Large intestine (tissue), 3 donors: ENCODE results near the gene RPRD1B. TPM values are rescaled to one million over a fixed set of nuclear protein-coding genes. Genes with fewer than 3 reads are reported as not detected.

Experiments used
- DNase-seq, 2 donors: peaks; one replicate each; pipeline versions ENCODE4 v3.0.0 to v3.0.0-alpha.2; 2013
- H3K27ac ChIP-seq: one replicate; pipeline ENCODE4 v1.5.1; 2013; ENCODE audit warnings: low read length
- H3K27me3 ChIP-seq: 2 replicates; pipeline ENCODE4 v1.6.1; 2013; ENCODE audit warnings: low read length; ENCODE audit not compliant: control insufficient read depth, insufficient read depth
- H3K36me3 ChIP-seq: 2 replicates; pipeline ENCODE4 v1.6.1; 2013; ENCODE audit warnings: low read length; ENCODE audit not compliant: control insufficient read depth, insufficient read depth
- H3K4me1 ChIP-seq: one replicate; pipeline ENCODE4 v1.6.1; 2013; ENCODE audit warnings: low read length; ENCODE audit not compliant: control insufficient read depth, insufficient read depth
- H3K4me3 ChIP-seq: one replicate; pipeline ENCODE4 v1.5.1; 2013; ENCODE audit warnings: low read length
- H3K9me3 ChIP-seq: one replicate; pipeline ENCODE4 v1.6.1; 2013; ENCODE audit warnings: mild to moderate bottlenecking, low read depth, low read length, moderate library complexity; ENCODE audit not compliant: control insufficient read depth
- WGBS: methylation state at CpG from one replicate; pipeline ENCODE4 v1.1.5; 2013; ENCODE audit warnings: low lambda C conversion rate; ENCODE audit not compliant: insufficient coverage; 5-methylcytosine and 5-hydroxymethylcytosine counted together
- polyA plus RNA-seq: library from polyadenylated mRNA; unstranded; fragments of 120-200 nt; gene quantifications from one replicate; pipeline ENCODE4 v1.2.1, GENCODE V29; 2013

Gene RPRD1B
- polyA plus RNA-seq, 1 donor: 49.0 TPM

DNA sequence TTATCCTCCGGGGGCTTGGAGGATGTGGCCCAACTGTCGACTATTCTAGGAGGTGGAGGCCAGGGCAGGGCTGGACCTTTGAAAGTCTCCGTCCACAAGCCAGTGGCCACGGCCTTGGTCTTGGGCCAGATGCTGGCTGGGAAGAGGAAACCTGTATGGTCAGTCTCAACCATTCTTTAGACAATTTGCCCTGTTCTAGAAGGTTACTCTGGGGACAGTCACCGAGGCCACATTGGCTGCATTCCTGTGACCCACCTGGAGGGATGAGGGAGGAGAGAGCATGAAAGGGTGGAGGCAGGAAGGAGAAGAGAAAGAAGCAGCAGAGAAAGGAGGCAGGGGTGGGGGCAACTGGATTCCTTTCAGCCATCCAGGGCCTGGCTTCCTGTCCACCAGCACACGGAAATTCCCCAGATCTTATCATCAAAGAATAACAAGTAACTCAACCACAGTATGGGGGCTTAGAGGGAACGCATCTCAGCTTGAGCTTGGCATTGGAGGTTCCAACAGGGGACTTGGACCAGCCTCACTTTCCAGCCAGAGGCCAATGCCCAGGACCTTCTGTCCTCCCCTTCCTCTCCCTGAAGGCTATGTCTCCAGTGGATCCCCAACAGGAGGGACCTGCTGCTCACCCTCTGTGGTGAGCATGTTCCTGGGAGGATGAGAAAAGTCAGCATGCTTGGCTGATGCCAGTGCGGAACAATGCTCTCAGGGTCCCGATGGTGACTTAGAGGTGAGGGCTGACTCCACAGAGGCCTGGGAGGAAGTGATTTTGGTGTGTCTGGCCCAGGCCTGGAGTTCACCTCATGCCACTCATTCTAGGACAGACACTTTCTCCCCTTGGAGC lies 101.1 kb downstream of the RPRD1B start:
- WGBS: no CpG with 5 or more reads among the region's 9 CpGs
- Histone ChIP-seq H3K4me1 (no peaks in the 10 kb centered on the region), H3K36me3 (peaks cover 100% of the 10 kb centered on the region), H3K27ac (peak overlapping the region; percentile 34), H3K9me3 (peaks cover 4% of the 10 kb centered on the region), H3K27me3 (no peaks in the 10 kb centered on the region), H3K4me3 (no peak overlapping the region)
- DNase-seq: no peak

GRCh38 chr20:38135271-38135650 lies 101.7 kb downstream of the RPRD1B start:
- no CpG with 5 or more reads among the region's 7 CpGs for WGBS
- H3K27ac ChIP-seq: no peak overlapping the region
- peaks cover 4% of the 10 kb centered on the region for H3K9me3 ChIP-seq
- no peaks in the 10 kb centered on the region for H3K27me3 ChIP-seq
- H3K36me3 ChIP-seq: peaks cover 99% of the 10 kb centered on the region
- DNase-seq: no peak
- H3K4me3 ChIP-seq: no peak overlapping the region
- H3K4me1 ChIP-seq: peaks cover 3% of the 10 kb centered on the region

- H3K4me3 ChIP-seq: no peak overlapping the region
- peaks cover 4% of the 10 kb centered on the region for H3K9me3 ChIP-seq
- no peak for DNase-seq
- no peaks in the 10 kb centered on the region for H3K27me3 ChIP-seq
- no CpG with 5 or more reads among the region's 28 CpGs for WGBS
- peaks cover 97% of the 10 kb centered on the region for H3K36me3 ChIP-seq
- H3K4me1 ChIP-seq: peaks cover 6% of the 10 kb centered on the region
- no peak overlapping the region for H3K27ac ChIP-seq
Measured at GRCh38 chr20:38135651-38136420, 102.3 kb downstream of the RPRD1B start.

DNA sequence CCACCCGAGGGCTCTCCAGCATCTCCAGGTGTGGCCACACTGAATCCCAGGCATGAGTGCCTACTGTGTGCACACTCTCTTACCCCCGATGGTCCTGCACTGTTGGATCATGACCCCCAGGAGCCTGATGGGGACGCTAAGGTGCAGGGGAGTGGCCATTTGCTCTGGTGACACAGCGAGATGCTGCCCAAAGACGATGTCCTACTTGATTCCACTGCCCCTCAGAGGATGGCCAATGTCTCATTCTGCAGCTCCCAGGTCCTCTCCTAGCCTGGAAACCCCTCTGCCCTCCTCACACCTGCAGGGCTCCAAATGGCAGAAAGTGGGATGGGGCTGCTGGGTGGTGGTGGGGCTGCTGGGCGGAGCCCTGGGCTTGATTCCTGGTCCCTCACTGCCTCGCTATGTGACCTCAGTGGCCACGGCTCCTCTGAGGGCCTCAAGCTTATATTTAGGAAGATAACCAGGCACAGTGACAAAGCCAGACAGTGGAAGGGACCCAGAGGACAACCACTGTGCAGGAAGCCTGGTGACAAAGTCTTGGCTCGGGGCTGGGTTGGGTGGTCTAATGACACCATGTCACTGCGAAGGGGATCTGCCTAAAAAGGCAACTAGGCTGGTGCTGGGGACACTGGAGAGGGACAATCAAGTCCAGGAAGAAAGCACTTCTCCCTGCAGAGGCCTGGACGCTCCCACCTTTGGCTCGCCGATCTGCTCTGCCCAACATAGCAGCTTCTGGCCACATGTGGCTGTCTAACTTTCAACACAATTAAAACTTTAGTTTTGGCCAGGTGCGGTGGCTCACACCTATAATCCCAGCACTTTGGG lies 103.1 kb downstream of the RPRD1B start:
- Histone ChIP-seq H3K4me1 (peaks cover 12% of the 10 kb centered on the region), H3K4me3 (no peak overlapping the region), H3K36me3 (peaks cover 96% of the 10 kb centered on the region), H3K9me3 (peaks cover 4% of the 10 kb centered on the region), H3K27me3 (no peaks in the 10 kb centered on the region), H3K27ac (no peak overlapping the region)
- WGBS: 60% methylated on average over 1 of the region's 14 CpGs
- DNase-seq: no peak

- no CpG with 5 or more reads among the region's 11 CpGs for WGBS
- Histone ChIP-seq H3K27me3 (no peaks in the 10 kb centered on the region), H3K9me3 (peaks cover 4% of the 10 kb centered on the region), H3K36me3 (peaks cover 94% of the 10 kb centered on the region), H3K27ac (no peak overlapping the region), H3K4me1 (peaks cover 21% of the 10 kb centered on the region), H3K4me3 (no peak overlapping the region)
- no peak for DNase-seq
Measured at GRCh38 chr20:38137441-38138037, 104.0 kb downstream of the RPRD1B start.

DNA sequence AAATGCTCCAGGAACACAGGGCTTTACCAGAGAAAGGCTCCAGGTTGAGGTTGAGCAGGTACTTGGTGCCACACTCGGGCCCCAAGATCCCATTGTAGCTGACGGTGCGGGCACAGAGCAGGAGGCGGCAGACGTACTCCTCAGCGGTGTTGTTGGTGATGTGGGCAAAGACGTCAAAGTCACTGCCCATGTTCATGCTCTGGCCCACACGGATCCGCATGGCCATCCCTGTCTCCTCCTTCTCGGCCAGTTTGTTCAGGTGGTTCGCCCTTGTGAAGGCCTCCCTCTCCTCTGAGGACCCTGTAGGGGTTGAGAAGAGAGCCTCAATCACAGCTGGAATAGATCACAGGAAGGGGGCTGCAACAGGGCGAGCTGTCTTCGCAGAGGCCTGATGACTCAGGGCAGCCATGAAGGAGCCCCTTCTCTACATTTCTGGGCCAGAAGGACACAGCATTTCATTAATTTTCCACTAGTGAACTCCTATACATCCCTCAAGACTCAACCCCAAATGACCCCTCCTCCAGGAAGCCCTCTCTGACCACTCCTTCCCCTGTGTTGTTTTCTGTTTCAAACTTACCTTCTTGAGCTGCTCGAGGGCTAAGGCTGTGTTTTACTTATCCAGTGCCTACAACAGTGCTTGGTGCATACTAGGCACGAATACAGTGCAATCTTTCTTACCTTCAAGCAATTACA lies 104.7 kb downstream of the RPRD1B start:
- DNase-seq: no peak
- Histone ChIP-seq H3K4me3 (no peak overlapping the region), H3K9me3 (peaks cover 4% of the 10 kb centered on the region), H3K27ac (no peak overlapping the region), H3K36me3 (peaks cover 92% of the 10 kb centered on the region), H3K27me3 (no peaks in the 10 kb centered on the region), H3K4me1 (peaks cover 28% of the 10 kb centered on the region)
- no CpG with 5 or more reads among the region's 15 CpGs for WGBS

DNA sequence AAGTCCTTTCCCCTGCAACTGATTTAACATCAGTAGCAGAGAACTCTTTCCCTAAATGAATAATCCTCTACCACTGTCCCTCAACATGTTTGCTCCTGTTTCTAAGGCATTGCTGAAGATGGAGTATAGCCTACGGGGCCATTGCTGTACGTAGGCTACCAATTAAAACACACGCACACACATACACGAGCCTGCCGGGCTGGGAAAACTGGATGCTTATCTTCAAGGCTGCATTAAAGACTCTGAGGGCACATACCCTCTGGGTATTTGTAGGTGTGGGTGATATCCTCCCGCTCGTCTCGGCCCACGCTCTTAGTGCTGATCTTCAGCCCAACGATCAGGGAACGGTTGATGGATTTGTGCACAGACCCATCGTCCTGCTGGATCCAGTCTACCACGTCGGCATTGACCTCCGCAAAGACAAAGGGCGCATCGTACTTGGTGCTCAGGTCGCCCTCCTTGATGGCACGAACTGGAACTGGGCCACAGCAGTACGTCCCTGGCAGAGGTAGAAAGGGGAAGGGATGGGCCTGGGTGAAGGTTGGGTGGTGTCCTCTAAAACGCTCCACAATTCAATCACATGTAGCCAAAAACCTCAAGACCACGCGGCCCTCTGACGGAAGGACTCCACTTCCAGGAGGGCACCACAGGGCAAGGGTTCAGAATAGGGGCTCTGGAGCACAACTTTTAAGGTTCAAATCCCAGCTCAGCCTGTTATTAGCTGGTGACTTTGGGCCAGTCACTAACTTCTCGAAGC lies 105.8 kb downstream of the RPRD1B start:
- Histone ChIP-seq H3K4me1 (peaks cover 35% of the 10 kb centered on the region), H3K27me3 (no peaks in the 10 kb centered on the region), H3K9me3 (peaks cover 4% of the 10 kb centered on the region), H3K27ac (peak overlapping the region; percentile 34), H3K4me3 (no peak overlapping the region), H3K36me3 (peaks cover 81% of the 10 kb centered on the region)
- WGBS: 100% methylated on average over 7 of the region's 25 CpGs
- DNase-seq: no peak

DNA sequence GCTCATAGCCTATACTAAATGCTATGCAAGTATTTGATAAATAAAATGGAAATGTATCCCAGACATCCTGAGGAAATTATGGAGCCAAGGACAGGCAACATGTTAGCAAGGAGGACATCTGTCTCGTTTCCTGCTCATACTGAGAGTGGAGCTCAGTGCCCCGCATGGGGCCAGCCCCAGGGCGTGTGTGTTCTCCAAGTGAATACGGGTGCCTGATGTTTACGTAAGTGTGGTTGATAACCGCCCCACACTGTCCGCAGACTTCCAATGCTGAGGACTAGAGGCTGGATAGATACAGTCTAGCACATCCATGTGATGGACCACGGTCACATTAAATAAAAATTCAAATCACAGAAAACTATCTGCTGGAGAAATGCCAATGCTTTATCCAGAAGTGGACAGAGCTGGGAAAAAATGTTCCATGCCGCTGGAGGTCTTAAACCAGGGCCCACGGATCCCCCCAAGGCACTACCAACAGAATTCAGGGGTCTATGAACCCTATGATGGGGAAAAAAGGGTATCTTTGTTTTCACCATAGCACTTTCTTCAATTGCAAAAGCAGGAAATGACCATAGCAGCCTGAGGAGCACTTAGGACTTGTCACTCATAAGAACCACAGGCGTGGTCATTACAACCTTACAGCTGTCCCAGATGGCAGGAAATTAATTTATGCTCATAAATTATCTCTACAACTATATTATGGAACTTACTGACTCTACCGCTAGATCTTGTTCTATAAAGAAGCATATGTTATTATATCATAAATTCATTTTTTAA lies 106.6 kb downstream of the RPRD1B start:
- H3K27ac ChIP-seq: peak overlapping the region; percentile 34

More for the DNA sequence above, 106.6 kb downstream of the RPRD1B start:
- Histone ChIP-seq H3K4me1 (peaks cover 43% of the 10 kb centered on the region), H3K4me3 (no peak overlapping the region), H3K9me3 (peaks cover 4% of the 10 kb centered on the region), H3K27me3 (no peaks in the 10 kb centered on the region), H3K36me3 (peaks cover 81% of the 10 kb centered on the region)
- WGBS: 40% methylated on average over 1 of the region's 12 CpGs
- peak in 1 of 2 donors; percentile 59 for DNase-seq
